A549 (cell line): Measurements from ENCODE around the gene C1orf21. TPM values are rescaled to one million over a fixed set of nuclear protein-coding genes. Genes with fewer than 3 reads are reported as not detected.
A peak's percentile ranks its signal among the peaks of the same experiment; 100 is the strongest.

ENCODE experiments used
- ATAC-seq, 2 experiments: fragments of 200-7000 bp in 1 of 2; fragments of >200 bp in 1 of 2; cut with Nextera tagmentation in 1 of 2; cut with Tn5 transposase in 1 of 2; 3 replicates each; pipeline versions ENCODE4 v1.8.0 to v1.9.1; 2018 to 2020; ENCODE audit warnings: mild to moderate bottlenecking in 1 of 2, moderate library complexity in 1 of 2
- CTCF ChIA-PET: fragments of 300-600 bp; sonication (Branson Sonifier 250); formaldehyde crosslinking; extraction: SDS; loops from one replicate; lab custom pipeline; 2021; ENCODE audit warnings: antibody characterized with exemption, inconsistent platforms; lab: Yijun Ruan, JAX
- POLR2A ChIA-PET: fragments of 350-600 bp; formaldehyde crosslinking; extraction: SDS; loops from one replicate; lab custom pipeline; 2021; ENCODE audit warnings: antibody characterized with exemption, inconsistent platforms; lab: Yijun Ruan, JAX
- DNase-seq, 2 experiments: peaks; one replicate each; pipeline versions ENCODE4 v3.0.0 to v3.0.0-alpha.2; 2011 to 2016; ENCODE audit warnings: low read depth in 1 of 2, low spot score in 1 of 2
- FAIRE-seq: peaks from 2 replicates; lab custom pipeline; 2011; peaks lifted over from hg19 to GRCh38; lab: Jason Lieb, UNC
- H3K27ac ChIP-seq, 2 experiments: fragments of >200 bp; sonication (Bioruptor Twin); formaldehyde crosslinking; 3 replicates each; pipeline ENCODE4 v1.5.1; 2016 to 2017
- H3K4me1 ChIP-seq: fragments of >200 bp; sonication (Bioruptor Twin); formaldehyde crosslinking; 3 replicates; pipeline ENCODE4 v1.6.1; 2016
- H3K4me2 ChIP-seq: fragments of >200 bp; sonication (Bioruptor Twin); formaldehyde crosslinking; 3 replicates; pipeline ENCODE4 v1.6.1; 2016
- H3K4me3 ChIP-seq: fragments of >200 bp; sonication (Bioruptor Twin); formaldehyde crosslinking; 3 replicates; pipeline ENCODE4 v1.5.1; 2016
- H3K9me3 ChIP-seq: fragments of >200 bp; sonication (Bioruptor Twin); formaldehyde crosslinking; 3 replicates; pipeline ENCODE4 v1.6.1; 2016
- ATOH8 ChIP-seq: fragments of 250-450 bp; sonication (Bioruptor Pico); IDR thresholded peaks from 2 replicates; pipeline ENCODE4 v1.5.0; 2020; ENCODE audit warnings: low read depth, mild to moderate bottlenecking, moderate library complexity
- CTCF ChIP-seq: fragments of >200 bp; sonication (Bioruptor Twin); formaldehyde crosslinking; IDR thresholded peaks from 3 replicates; pipeline ENCODE4 v1.5.1; 2016
- FOSL2 ChIP-seq, 2 experiments: fragments of 450-650 bp in 1 of 2; fragments of >200 bp in 1 of 2; sonication (Bioruptor Twin) in 1 of 2; formaldehyde crosslinking; IDR thresholded peaks; 2 replicates each; pipeline versions ENCODE4 v1.5.0 to v1.6.1; 2016 to 2020; ENCODE audit warnings: mild to moderate bottlenecking in 1 of 2, moderate library complexity in 1 of 2
- HES2 ChIP-seq: fragments of >200 bp; sonication (Bioruptor Twin); formaldehyde crosslinking; IDR thresholded peaks from 2 replicates; pipeline ENCODE4 v1.6.1; 2016
- HMGXB4 ChIP-seq: fragments of 250-450 bp; sonication (Bioruptor Pico); IDR thresholded peaks from 2 replicates; pipeline ENCODE4 v1.5.0; 2021; ENCODE audit warnings: mild to moderate bottlenecking, moderate library complexity, borderline replicate concordance
- JUN ChIP-seq, 2 experiments: fragments of >200 bp; sonication (Bioruptor Twin); formaldehyde crosslinking; IDR thresholded peaks; 2 replicates in 1 of 2; 3 replicates in 1 of 2; pipeline ENCODE4 v1.6.1; 2016 to 2017
- JUNB ChIP-seq: fragments of >200 bp; sonication (Bioruptor Twin); formaldehyde crosslinking; IDR thresholded peaks from 2 replicates; pipeline ENCODE4 v1.6.1; 2016
- MAZ ChIP-seq: fragments of 150-350 bp; IDR thresholded peaks from 2 replicates; pipeline ENCODE4 v1.6.1; 2014; ENCODE audit warnings: antibody characterized with exemption, low read depth, low read length, borderline replicate concordance
- NPAS2 ChIP-seq: fragments of 250-450 bp; sonication (Bioruptor Pico); IDR thresholded peaks from 2 replicates; pipeline ENCODE4 v1.8.0; 2022; ENCODE audit warnings: mild to moderate bottlenecking, moderate library complexity, borderline replicate concordance
- POLR2A ChIP-seq: IDR thresholded peaks from 2 replicates; pipeline ENCODE4 v1.6.1; 2012; ENCODE audit warnings: mild to moderate bottlenecking, low read length
- REST ChIP-seq: fragments of 200-600 bp; sonication (generic); IDR thresholded peaks from 2 replicates; pipeline ENCODE4 v1.6.1; 2016; ENCODE audit warnings: antibody characterized with exemption, mild to moderate bottlenecking, moderate library complexity
- TFCP2L1 ChIP-seq: fragments of 250-450 bp; sonication (Bioruptor Pico); IDR thresholded peaks from 2 replicates; pipeline ENCODE4 v1.5.0; 2021; ENCODE audit warnings: mild to moderate bottlenecking
- TP53 ChIP-seq: fragments of 250-450 bp; sonication (Bioruptor Pico); IDR thresholded peaks from 2 replicates; pipeline ENCODE4 v1.5.0; 2021; ENCODE audit warnings: mild to moderate bottlenecking, moderate library complexity
- USF2 ChIP-seq: fragments of 450-650 bp; IDR thresholded peaks from 2 replicates; pipeline ENCODE4 v1.6.1; 2014; ENCODE audit warnings: antibody characterized with exemption
- WGBS: methylation state at CpG from one replicate; pipeline ENCODE4 v1.1.6; 2017; ENCODE audit errors: missing lambda C conversion rate; 5-methylcytosine and 5-hydroxymethylcytosine counted together
- polyA plus RNA-seq, 4 experiments: library from polyadenylated mRNA; depleted of rRNA in 3 of 4; stranded (reverse); fragments of >200 nt; fragmentation: RNase III in 1 of 4; extraction: RNeasy Plus Mini Kit Qiagen cat#74134 plus additional on column Dnase treatment in 1 of 4; gene quantifications; 2 replicates in 3 of 4; 3 replicates in 1 of 4; pipeline ENCODE4 v1.2.3, GENCODE V29; 2011 to 2017

The C1orf21 gene
- polyA plus RNA-seq, 2 of the 4 experiments (the other 2 are of a cell fraction) = 11.4 to 11.6 TPM

GRCh38 chr1:184408580-184408979 is 21.8 kb downstream of the C1orf21 start:
- Histone ChIP-seq H3K9me3 (no peaks in the 10 kb centered on the region), H3K4me1 (peaks cover 44% of the 10 kb centered on the region), H3K27ac (peak overlapping the region; percentile 51 to 70; a peak in 5 of 6 replicates), H3K4me3 (no peak overlapping the region), H3K4me2 (peak overlapping the region; percentile 73)
- 54% methylated on average over 2 of the region's 2 CpGs for WGBS
- DNase-seq = no peak
- CTCF ChIA-PET = interaction anchor here (1.0 to 1.1 kb wide), 2 partner anchors 12 to 256 kb away, joined by 3 read pairs; no protein-coding TSS in a partner anchor
- TF ChIP-seq JUNB (no peak), HMGXB4 (CRISPR knock-in tag) (no peak), TP53 (CRISPR knock-in tag) (no peak), USF2 (no peak), ATOH8 (CRISPR knock-in tag) (no peak), FOSL2 (IDR thresholded peaks at IDR 0.05) (no peak), FOSL2 (CRISPR knock-in tag; IDR thresholded peaks at IDR 0.05) (no peak), HES2 (no peak), NPAS2 (CRISPR knock-in tag) (no peak), MAZ (no peak), CTCF (no peak), TFCP2L1 (CRISPR knock-in tag) (no peak), REST (no peak)
- POLR2A ChIA-PET = no interaction called here
- peak; percentile 48 to 56; a peak in 2 of 6 replicates for ATAC-seq
- no peak for FAIRE-seq

- H3K4me3 ChIP-seq = no peak overlapping the region
- POLR2A ChIA-PET = no interaction called here
- TF ChIP-seq JUN (IDR thresholded peaks at IDR 0.05) = 0 out of 5 replicates have a peak, but pooled peaks of 1 of the 2 experiments have one; percentile 10
- TF ChIP-seq POLR2A = no peak
- no peaks in the 10 kb centered on the region for H3K9me3 ChIP-seq
- H3K4me2 ChIP-seq = peak overlapping the region; percentile 73
- H3K4me1 ChIP-seq = peaks cover 44% of the 10 kb centered on the region
- FAIRE-seq = no peak
- no peak for DNase-seq
- WGBS = 58% methylated on average over 3 of the region's 3 CpGs
- ATAC-seq = peak in 1 of 2 experiments; percentile 45; a peak in 2 of 6 replicates
- CTCF ChIA-PET = interaction anchor here (1.0 kb wide), 1 partner anchor 255 kb away, joined by 3 read pairs; no protein-coding TSS in a partner anchor
- H3K27ac ChIP-seq = peak overlapping the region; percentile 51 to 70; a peak in 5 of 6 replicates
Observed at GRCh38 chr1:184409011-184409410, 22.2 kb downstream of the C1orf21 start.
